GM12873 (cell line): ENCODE data around the gene FAM107B.

Experiments
- TF ChIP-seq, protein P1 (sequence below): IDR thresholded peaks from 2 replicates; pipeline ENCODE4 v1.5.1; 2012; ENCODE audit warnings: low read depth, mild to moderate bottlenecking, moderate library complexity, low read length, control low read depth; ENCODE audit not compliant: insufficient read depth; ENCODE audit errors: missing control alignments

Gene FAM107B

DNA sequence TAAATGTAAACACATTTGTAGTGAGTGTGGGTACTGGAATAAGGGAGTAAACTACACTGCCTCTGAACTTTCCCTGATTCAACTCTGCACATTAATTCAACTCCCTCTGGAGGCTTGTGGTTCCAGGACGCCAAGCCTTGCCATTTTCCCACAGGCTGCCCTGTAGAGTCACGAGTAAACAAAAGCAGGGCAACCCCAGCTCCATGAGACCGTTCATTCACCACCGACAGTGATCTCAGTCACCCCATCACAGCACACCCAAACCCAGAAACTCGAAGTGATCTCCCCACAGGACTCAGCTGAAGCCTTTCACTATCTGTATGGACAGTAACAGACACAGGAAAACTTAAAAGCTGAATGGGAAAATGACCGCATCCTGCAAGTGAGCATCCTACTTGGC is 225.2 kb downstream of the FAM107B start:
- TF ChIP-seq, protein P1, sequence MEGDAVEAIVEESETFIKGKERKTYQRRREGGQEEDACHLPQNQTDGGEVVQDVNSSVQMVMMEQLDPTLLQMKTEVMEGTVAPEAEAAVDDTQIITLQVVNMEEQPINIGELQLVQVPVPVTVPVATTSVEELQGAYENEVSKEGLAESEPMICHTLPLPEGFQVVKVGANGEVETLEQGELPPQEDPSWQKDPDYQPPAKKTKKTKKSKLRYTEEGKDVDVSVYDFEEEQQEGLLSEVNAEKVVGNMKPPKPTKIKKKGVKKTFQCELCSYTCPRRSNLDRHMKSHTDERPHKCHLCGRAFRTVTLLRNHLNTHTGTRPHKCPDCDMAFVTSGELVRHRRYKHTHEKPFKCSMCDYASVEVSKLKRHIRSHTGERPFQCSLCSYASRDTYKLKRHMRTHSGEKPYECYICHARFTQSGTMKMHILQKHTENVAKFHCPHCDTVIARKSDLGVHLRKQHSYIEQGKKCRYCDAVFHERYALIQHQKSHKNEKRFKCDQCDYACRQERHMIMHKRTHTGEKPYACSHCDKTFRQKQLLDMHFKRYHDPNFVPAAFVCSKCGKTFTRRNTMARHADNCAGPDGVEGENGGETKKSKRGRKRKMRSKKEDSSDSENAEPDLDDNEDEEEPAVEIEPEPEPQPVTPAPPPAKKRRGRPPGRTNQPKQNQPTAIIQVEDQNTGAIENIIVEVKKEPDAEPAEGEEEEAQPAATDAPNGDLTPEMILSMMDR = no peak

DNA sequence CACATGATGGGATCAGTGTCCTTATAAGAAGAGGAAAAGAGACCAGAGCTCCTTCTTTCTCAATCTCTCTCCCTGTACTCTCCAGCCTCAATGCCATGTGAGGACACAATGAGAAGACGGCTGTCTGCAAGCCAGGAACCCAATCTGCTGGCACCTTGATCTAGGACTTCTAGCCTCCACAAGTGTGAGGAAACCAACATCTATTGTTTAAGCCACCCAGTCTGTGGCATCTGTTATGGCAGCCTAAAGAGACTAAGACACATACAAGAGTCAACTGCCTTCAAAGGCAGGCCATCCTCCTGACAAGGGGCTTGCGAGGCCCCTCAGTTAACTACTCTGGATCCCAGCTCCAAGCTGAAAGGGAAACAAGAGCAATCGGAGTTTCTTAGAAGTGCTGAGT is 225.7 kb downstream of the FAM107B start:
- TF ChIP-seq, protein P1 = no peak

DNA sequence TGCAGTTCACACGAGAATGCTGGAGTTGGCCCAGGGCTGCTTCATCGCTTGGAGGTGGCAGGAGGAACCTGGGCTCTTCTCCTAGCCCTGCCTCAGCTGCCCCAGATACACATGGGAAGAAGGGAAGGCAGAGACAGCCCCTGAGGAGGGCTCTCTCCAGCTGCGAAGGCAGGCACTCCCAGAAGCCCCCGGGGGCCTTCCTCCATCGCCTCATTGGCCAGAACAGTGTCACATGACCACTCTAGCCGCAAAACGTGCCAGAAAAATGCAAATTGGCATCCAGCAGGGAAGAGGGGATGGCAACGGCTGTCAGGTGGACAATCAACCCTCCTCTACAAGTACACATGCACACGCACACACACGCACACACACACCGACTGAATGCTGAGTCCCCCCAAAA is 226.2 kb downstream of the FAM107B start:
- TF ChIP-seq, protein P1 = no peak

DNA sequence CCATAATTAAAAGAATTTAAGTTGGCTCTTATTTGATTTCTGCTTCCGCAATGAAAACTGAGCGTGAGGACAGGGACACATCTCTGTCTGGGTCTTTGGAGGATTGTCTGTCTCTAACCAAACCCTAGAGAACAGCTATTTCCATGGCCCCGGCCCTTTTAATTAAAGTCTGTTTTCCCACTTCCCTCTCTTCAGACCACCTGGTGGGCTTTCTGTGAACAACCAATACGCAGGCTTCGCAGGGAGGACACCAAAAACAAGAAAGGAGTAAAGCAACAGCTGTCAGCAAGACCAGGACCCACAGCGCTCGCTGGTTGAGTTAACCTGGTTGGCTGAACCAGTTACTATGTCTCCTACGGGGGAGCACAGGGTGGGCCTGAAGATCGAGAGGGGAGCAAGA is 226.9 kb downstream of the FAM107B start:
- TF ChIP-seq, protein P1 = no peak

DNA sequence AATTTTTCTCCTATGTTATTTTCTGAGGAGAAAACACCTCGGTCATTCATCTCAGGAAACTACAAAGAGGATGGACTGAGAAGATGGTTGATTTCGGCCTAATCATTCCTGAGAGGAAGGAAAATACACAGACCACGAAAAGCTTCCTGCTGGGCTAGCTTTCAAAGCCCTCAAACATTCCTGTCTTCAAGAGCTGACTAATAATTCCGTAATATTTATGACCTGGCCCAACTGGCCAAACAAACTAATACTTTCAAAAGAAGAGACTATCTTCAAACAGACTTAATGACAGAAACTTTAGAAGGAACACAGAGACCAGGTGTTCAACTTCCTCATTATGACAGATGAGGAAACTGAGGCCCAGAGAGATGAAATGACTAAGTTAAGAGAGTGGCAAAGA is 228.9 kb downstream of the FAM107B start:
- TF ChIP-seq, protein P1 = no peak

DNA sequence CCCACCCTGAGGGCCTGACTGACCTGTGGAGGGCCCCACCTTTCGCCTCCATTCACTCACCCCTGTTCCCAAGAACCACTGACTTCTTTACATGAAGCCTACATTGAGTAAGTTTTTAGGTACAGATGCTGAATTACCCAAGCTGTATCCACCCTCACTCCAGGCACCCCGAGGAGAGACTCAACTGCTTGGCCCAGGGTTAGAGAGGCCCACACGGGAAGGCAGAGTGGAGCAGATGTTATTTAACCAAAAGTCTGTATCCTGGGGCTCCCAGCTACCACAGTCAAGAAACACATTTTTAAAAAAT is 230.8 kb downstream of the FAM107B start:
- TF ChIP-seq, protein P1 = no peak

DNA sequence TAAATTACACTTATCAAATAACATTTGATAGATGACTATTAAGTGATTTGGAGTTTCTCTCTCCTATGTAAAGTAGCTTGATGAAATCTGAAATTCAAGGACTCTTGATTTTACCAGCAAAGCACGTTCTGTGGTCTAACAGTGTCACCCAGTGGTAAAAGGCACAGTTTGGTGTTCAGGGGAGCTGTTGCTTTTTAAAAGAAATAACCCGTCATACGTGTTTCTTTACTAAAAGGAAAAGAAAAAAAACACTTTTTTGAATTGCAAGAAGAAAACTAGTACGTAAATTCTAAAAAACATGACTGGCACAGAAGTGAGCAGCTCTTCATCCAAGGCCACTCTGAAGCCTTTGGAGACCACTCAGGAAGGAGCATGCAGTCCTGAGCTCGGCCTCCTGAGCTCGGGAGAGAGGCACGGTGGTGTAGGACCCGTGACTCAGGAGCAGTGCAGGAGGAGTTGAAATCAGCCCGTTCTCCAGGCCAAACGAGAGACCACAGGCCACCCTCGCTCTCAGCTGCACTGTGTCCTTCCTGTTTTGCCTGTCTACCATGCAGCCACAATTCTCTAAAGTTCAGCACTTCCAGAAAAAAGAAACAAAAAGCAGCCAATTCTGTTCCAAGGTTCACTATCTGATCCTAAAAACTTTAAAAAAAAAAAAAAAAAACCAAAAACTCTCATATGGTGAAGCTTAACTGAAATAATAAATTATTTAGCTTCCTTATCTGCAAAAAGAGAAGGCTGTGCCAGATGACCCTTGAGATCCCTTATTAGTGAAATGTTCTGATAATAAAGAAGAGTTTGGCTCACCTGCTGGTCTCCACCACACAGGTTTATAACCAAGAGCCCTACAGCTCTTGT is 231.4 kb downstream of the FAM107B start:
- TF ChIP-seq, protein P1 = peak; percentile 31
